AG04449 (cell line): ENCODE data around the gene BPIFA2.

Experiments used
- CTCF ChIA-PET: fragments of 350-600 bp; formaldehyde crosslinking; extraction: SDS; loops from one replicate; lab custom pipeline; 2021; ENCODE audit warnings: antibody characterized with exemption; lab: Yijun Ruan, JAX
- POLR2A ChIA-PET: fragments of 400-600, 350-600 bp; formaldehyde crosslinking; extraction: SDS; loops from one replicate; lab custom pipeline; 2020; ENCODE audit warnings: antibody characterized with exemption, inconsistent platforms; lab: Yijun Ruan, JAX
- DNase-seq: peaks from one replicate; pipeline ENCODE4 v3.0.0-alpha.2; 2010; ENCODE audit warnings: low read depth, low spot score
- H3K4me3 ChIP-seq: 2 replicates; pipeline ENCODE4 v1.5.1; 2011; ENCODE audit warnings: low read depth, mild to moderate bottlenecking, control low read depth, low read length
- TF ChIP-seq, protein P1 (sequence below): IDR thresholded peaks from one replicate; pipeline ENCODE4 v1.5.1; 2011; ENCODE audit warnings: mild to moderate bottlenecking, moderate library complexity, low read length, control low read depth, inconsistent platforms; ENCODE audit not compliant: insufficient read depth; ENCODE audit errors: missing control alignments

The BPIFA2 gene

DNA sequence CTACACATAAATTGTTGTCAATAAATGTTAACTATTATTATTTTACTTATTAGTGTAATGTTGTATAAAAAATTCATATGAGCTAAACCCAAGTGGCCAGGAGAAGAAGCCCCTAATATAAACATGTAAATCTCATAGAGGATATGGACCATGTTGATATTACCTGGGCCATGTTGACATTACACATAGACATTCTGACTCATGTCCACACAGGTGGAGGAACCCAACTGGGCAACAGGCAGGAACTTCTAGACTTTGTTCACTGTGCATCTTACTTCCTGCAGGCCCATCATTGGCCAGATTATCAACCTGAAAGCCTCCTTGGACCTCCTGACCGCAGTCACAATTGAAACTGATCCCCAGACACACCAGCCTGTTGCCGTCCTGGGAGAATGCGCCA is 7.2 kb downstream of the BPIFA2 start:
- POLR2A ChIA-PET, result no interaction called here
- DNase-seq, result no peak
- TF ChIP-seq, protein P1, sequence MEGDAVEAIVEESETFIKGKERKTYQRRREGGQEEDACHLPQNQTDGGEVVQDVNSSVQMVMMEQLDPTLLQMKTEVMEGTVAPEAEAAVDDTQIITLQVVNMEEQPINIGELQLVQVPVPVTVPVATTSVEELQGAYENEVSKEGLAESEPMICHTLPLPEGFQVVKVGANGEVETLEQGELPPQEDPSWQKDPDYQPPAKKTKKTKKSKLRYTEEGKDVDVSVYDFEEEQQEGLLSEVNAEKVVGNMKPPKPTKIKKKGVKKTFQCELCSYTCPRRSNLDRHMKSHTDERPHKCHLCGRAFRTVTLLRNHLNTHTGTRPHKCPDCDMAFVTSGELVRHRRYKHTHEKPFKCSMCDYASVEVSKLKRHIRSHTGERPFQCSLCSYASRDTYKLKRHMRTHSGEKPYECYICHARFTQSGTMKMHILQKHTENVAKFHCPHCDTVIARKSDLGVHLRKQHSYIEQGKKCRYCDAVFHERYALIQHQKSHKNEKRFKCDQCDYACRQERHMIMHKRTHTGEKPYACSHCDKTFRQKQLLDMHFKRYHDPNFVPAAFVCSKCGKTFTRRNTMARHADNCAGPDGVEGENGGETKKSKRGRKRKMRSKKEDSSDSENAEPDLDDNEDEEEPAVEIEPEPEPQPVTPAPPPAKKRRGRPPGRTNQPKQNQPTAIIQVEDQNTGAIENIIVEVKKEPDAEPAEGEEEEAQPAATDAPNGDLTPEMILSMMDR, result no peak
- no peak overlapping the region for H3K4me3 ChIP-seq
- CTCF ChIA-PET, result no interaction called here

DNA sequence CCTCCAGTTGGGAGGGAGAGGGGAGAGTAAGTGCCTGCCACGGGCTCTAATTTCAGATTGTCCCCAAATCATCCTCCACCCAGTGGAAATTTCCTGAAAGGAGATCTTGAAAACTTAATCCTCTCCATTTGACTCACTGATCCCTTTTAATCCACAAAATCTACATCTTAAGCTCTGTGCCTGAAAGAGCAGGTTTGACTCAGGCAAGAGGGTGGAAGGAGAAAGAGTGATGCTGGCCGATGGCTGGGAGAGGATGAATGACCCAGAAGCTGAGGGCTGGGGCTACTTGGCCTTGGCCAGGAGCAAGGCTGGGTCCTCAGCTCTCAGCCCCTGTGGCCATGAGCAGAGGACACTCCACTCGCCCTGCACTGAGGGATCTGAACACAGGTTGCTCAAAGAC is 8.1 kb downstream of the BPIFA2 start:
- POLR2A ChIA-PET, result no interaction called here
- no peak overlapping the region for H3K4me3 ChIP-seq
- no peak for DNase-seq
- CTCF ChIA-PET, result no interaction called here
- TF ChIP-seq, protein P1, result no peak

DNA sequence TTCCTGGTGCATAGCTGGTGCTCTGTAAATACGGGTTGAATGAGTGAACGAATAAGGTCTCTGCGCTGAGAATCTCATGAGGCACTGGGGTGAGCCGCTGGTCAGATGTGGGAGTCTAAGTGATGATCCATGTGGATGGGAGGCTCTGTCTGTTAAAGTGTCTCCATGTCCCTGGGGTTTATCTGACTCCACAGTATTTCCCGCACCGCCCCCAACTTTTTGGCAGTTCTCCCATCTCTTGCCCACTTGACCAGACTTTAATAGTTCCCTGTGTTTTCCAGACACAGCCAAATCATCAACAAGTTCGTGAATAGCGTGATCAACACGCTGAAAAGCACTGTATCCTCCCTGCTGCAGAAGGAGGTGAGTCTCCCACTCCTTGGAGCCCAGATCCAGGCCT is 9.9 kb downstream of the BPIFA2 start:
- no peak overlapping the region for H3K4me3 ChIP-seq
- TF ChIP-seq, protein P1, result no peak
- DNase-seq, result no peak
- CTCF ChIA-PET, result no interaction called here
- POLR2A ChIA-PET, result no interaction called here

DNA sequence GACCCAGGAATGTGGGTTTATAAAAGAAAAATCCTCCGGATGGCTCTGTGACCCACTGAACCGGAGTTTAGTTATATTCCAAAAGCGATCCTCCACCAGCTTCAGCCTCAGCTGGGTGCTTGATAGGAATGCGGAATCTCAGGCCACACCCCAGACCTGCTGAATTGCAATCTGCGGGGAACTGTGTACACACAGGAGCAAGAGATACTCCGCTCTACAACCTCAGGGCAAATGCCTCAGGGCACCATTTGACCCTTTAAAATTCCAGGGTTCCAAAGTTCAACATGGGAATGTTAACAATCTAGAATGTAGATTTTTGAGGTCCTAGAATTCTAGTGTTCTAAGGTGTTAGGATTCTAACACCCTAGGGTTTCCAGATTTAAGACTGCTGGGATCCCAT is 10.8 kb downstream of the BPIFA2 start:
- ChIA-PET POLR2A (no interaction called here), CTCF (no interaction called here)
- no peak for DNase-seq
- no peak overlapping the region for H3K4me3 ChIP-seq
- TF ChIP-seq, protein P1, result no peak

DNA sequence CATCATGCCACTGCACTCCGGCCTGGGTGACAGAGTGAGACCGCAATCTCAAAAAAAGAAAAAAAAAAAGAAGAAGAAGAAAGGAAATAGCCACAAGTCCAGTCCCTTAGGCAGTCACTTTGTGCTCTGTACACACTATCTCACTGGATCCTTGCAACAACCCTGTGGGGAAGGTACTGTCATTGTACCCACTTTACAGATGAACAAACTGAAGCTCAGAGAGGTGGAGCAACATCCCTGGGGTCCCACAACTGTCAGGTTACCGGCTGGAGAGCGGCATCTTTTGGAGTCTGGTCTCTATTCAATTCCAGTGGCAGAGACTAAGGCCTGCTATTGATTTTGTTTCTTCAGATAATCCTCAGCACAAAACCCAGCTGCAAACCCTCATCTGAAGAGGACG is 12.2 kb downstream of the BPIFA2 start:
- TF ChIP-seq, protein P1, result no peak
- DNase-seq, result no peak
- ChIA-PET CTCF (no interaction called here), POLR2A (no interaction called here)
- H3K4me3 ChIP-seq, result no peak overlapping the region

DNA sequence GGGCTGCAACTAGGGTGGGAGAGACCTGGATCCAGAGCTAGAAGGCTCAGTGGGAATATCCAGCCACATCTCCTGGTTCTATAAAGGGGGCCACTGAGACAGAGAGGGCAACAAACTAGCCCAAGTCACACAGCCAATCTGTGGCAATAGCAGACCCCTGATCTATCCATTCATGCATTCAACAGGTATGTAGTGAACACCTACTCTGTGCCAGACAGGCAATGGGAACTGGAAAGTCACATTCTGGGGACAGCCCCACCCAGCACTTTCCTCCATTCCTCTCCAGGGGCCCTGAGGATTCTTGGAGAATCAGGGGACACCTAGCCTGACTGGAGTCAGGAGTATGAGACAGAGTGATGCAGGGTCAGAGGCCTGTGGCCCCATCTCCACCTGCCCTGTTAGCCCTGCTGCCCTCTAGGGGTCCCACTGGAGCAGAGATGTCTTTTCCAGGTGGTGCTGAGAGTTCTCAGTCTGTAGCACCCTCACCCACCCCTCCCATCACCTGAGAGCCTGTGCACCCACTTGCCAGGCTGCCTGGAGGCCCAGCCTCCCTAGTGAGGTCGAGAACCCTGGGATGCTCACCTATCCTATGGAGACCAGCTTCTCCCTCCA is 13.6 kb downstream of the BPIFA2 start:
- TF ChIP-seq, protein P1, result no peak
- no peak for DNase-seq
- ChIA-PET CTCF (no interaction called here), POLR2A (no interaction called here)
- no peak overlapping the region for H3K4me3 ChIP-seq
